SK-N-SH treated with all-trans-retinoic acid at 6 μM for 48 hours (cell line): ENCODE data around the gene ZNF546.
"Not testable (repeated sequence)": the region's sequence is repeated elsewhere in the genome, so short reads cannot be mapped to it uniquely, and the experiment has no call there.

Experiments
- ARNTL ChIP-seq: fragments of 450-650 bp; formaldehyde crosslinking; IDR thresholded peaks from 2 replicates; pipeline ENCODE4 v1.5.0; 2020; ENCODE audit warnings: low read depth, mild to moderate bottlenecking, moderate library complexity, borderline replicate concordance
- CREB5 ChIP-seq: fragments of 250-450 bp; sonication (Bioruptor Pico); IDR thresholded peaks from 2 replicates; pipeline ENCODE4 v1.5.1; 2020; ENCODE audit warnings: low read depth, mild to moderate bottlenecking, moderate library complexity
- ESRRG ChIP-seq: fragments of 250-450 bp; sonication (Bioruptor Pico); IDR thresholded peaks from 2 replicates; pipeline ENCODE4 v1.6.1; 2021; ENCODE audit warnings: mild to moderate bottlenecking
- GLIS3 ChIP-seq: fragments of 250-450 bp; sonication (Bioruptor Pico); IDR thresholded peaks from 2 replicates; pipeline ENCODE4 v1.5.0; 2020; ENCODE audit warnings: mild to moderate bottlenecking, moderate library complexity
- OSR1 ChIP-seq: fragments of 250-450 bp; sonication (Bioruptor Pico); IDR thresholded peaks from 2 replicates; pipeline ENCODE4 v1.8.0; 2022; ENCODE audit warnings: moderate library complexity, mild to moderate bottlenecking, inconsistent platforms
- PATZ1 ChIP-seq: fragments of 250-450 bp; sonication (Bioruptor Pico); IDR thresholded peaks from 2 replicates; pipeline ENCODE4 v1.8.0; 2020; ENCODE audit warnings: mild to moderate bottlenecking, moderate library complexity, borderline replicate concordance
- RARB ChIP-seq: fragments of 250-450 bp; sonication (Bioruptor Pico); IDR thresholded peaks from 2 replicates; pipeline ENCODE4 v1.8.0; 2021; ENCODE audit warnings: mild to moderate bottlenecking, moderate library complexity
- ZFP3 ChIP-seq: fragments of 250-450 bp; sonication (Bioruptor Pico); IDR thresholded peaks from 2 replicates; pipeline ENCODE4 v1.5.0; 2020; ENCODE audit warnings: mild to moderate bottlenecking, moderate library complexity
- ZFP30 ChIP-seq: fragments of 450-650 bp; formaldehyde crosslinking; IDR thresholded peaks from 2 replicates; pipeline ENCODE4 v1.5.0; 2022; ENCODE audit warnings: mild to moderate bottlenecking, moderate library complexity

GRCh38 chr19:39957886-39958285 is 39.0 kb upstream of the ZNF546 start:
- not testable (repeated sequence) for TF ChIP-seq PATZ1 (CRISPR knock-in tag); GLIS3 (CRISPR knock-in tag); ZFP30; ZFP3 (CRISPR knock-in tag); ARNTL (CRISPR knock-in tag); RARB (CRISPR knock-in tag); CREB5 (CRISPR knock-in tag); OSR1 (CRISPR knock-in tag); ESRRG (CRISPR knock-in tag)
